NCI-H1105 treated with DMSO at 0.1 percent for 48 hours (cell line): ENCODE data around the gene CEP164.
"Not testable (repeated sequence)": the region's sequence is repeated elsewhere in the genome, so short reads cannot be mapped to it uniquely, and the experiment has no call there.

Experiments used
- DNase-seq: peaks from one replicate; lab custom pipeline; 2025; lab: John Stamatoyannopoulos, UW

The CEP164 gene

GRCh38 chr11:117442049-117442868 lies 114.6 kb downstream of the CEP164 start:
- no peak for DNase-seq

GRCh38 chr11:117442869-117443239 lies 115.2 kb downstream of the CEP164 start:
- no peak for DNase-seq

- DNase-seq = peak; percentile 22
Observed at GRCh38 chr11:117443266-117444186, 115.9 kb downstream of the CEP164 start.

GRCh38 chr11:117444256-117444655 lies 116.6 kb downstream of the CEP164 start:
- no peak for DNase-seq

- DNase-seq = peak; percentile 14
Observed at GRCh38 chr11:117444711-117445658, 117.3 kb downstream of the CEP164 start.

GRCh38 chr11:117449111-117449693 lies 121.5 kb downstream of the CEP164 start:
- DNase-seq = no peak

GRCh38 chr11:117453886-117454563 lies 126.4 kb downstream of the CEP164 start:
- DNase-seq = no peak

- DNase-seq = no peak
Observed at GRCh38 chr11:117454564-117454917, 126.9 kb downstream of the CEP164 start.

GRCh38 chr11:117456027-117456720 lies 128.5 kb downstream of the CEP164 start:
- DNase-seq = no peak

- not testable (repeated sequence) for DNase-seq
Observed at GRCh38 chr11:117456721-117457029, 129.0 kb downstream of the CEP164 start.

GRCh38 chr11:117457031-117457785 lies 129.6 kb downstream of the CEP164 start:
- peak; percentile 15 for DNase-seq

GRCh38 chr11:117457835-117458234 lies 130.2 kb downstream of the CEP164 start:
- DNase-seq = no peak

- DNase-seq = peak; percentile 5
Observed at GRCh38 chr11:117458275-117459122, 130.8 kb downstream of the CEP164 start.

GRCh38 chr11:117459123-117459978 lies 131.7 kb downstream of the CEP164 start:
- DNase-seq = no peak

- no peak for DNase-seq
Observed at GRCh38 chr11:117459979-117460300, 132.3 kb downstream of the CEP164 start.

GRCh38 chr11:117461396-117462182 lies 133.9 kb downstream of the CEP164 start:
- DNase-seq = no peak

GRCh38 chr11:117462183-117462863 lies 134.7 kb downstream of the CEP164 start:
- no peak for DNase-seq
